ENCODE measurements around the gene RPP21. TPM values are rescaled to one million over a fixed set of nuclear protein-coding genes. Genes with fewer than 3 reads are reported as not detected.

Gene RPP21
- total RNA-seq, 1 donor from 2014 or later: 38.1 TPM

DNA sequence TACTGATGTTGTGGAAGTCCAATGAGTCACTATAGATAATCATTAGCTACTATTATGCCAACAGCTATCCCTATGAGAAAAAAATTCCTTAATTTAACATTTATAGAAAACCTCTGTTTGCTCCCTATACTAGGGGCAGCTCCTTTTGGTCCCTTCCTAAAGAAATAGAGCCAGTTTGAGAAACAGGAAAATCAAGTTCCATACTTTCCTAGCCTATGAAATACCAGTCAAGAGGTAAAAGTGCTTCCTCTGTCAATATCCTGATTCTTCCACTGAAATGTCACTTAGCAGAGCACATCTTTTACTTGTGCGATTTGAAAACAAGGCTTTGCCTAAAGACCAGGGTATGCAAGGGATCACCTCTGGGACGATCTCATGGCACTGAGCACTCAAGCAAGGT, 32.7 kb upstream of the RPP21 start:
- intact Hi-C loops (cut with micrococcal nuclease): no loop called here
- H3K4me1 Mint-ChIP-seq: peaks cover 17% of the 10 kb centered on the region
- H3K4me3 Mint-ChIP-seq: no peak overlapping the region
- peaks cover 69% of the 10 kb centered on the region for H3K36me3 Mint-ChIP-seq (ENCODE audit: low read depth)
- DNase-seq (no peak), ATAC-seq (ENCODE audit: low read depth) (no peak)
- TF ChIP-seq, protein P1, sequence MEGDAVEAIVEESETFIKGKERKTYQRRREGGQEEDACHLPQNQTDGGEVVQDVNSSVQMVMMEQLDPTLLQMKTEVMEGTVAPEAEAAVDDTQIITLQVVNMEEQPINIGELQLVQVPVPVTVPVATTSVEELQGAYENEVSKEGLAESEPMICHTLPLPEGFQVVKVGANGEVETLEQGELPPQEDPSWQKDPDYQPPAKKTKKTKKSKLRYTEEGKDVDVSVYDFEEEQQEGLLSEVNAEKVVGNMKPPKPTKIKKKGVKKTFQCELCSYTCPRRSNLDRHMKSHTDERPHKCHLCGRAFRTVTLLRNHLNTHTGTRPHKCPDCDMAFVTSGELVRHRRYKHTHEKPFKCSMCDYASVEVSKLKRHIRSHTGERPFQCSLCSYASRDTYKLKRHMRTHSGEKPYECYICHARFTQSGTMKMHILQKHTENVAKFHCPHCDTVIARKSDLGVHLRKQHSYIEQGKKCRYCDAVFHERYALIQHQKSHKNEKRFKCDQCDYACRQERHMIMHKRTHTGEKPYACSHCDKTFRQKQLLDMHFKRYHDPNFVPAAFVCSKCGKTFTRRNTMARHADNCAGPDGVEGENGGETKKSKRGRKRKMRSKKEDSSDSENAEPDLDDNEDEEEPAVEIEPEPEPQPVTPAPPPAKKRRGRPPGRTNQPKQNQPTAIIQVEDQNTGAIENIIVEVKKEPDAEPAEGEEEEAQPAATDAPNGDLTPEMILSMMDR (IDR thresholded peaks at IDR 0.05): no peak
- H3K9me3 Mint-ChIP-seq: no peaks in the 10 kb centered on the region
- ChIA-PET POLR2A (interaction anchor here (0.6 kb wide), 2 partner anchors 10 to 522 kb away, joined by 6 to 15 read pairs; no protein-coding TSS in a partner anchor), CTCF (no interaction called here)
- no peaks in the 10 kb centered on the region for H3K27me3 Mint-ChIP-seq
- no peak overlapping the region for H3K27ac Mint-ChIP-seq

DNA sequence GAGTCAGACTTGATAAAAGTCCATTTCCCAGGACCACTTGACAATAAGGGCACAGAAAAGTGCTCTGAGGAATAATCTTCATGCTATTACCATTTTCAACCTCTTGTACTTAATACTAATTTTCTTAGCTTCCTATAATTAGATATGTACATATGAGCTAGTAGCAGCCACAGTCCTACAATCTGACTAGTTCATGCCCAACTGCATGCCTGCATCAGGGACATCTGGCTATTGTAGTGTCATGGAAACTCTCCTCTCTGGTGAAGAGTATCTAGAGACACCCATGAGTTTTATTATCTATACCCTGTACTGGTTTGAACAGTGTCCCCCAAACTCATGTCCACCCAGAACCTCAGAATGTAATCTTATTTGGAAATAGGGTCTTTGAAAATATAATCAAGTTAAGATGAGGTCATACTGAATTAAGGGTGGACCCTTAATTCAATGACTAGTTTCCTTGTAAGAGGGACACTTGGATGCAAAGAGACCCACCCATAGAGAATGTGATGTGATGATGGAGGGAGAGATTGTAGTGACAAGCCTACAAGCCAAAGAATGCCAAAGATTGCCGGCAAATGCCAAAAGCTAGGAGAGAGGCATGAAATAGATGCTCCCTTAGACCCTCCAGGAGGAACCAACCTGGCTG, 32.2 kb upstream of the RPP21 start:
- ATAC-seq (ENCODE audit: low read depth) (no peak), DNase-seq (no peak)
- peaks cover 21% of the 10 kb centered on the region for H3K4me1 Mint-ChIP-seq
- no peaks in the 10 kb centered on the region for H3K9me3 Mint-ChIP-seq
- H3K4me3 Mint-ChIP-seq: no peak overlapping the region
- CTCF ChIA-PET: no interaction called here
- POLR2A ChIA-PET: interaction anchor here (0.6 kb wide), 1 partner anchor 10 kb away, joined by 15 read pairs; no protein-coding TSS in a partner anchor
- intact Hi-C loops (cut with micrococcal nuclease): no loop called here
- no peaks in the 10 kb centered on the region for H3K27me3 Mint-ChIP-seq
- TF ChIP-seq, protein P1 (IDR thresholded peaks at IDR 0.05): no peak
- peaks cover 68% of the 10 kb centered on the region for H3K36me3 Mint-ChIP-seq (ENCODE audit: low read depth)
- H3K27ac Mint-ChIP-seq: no peak overlapping the region

DNA sequence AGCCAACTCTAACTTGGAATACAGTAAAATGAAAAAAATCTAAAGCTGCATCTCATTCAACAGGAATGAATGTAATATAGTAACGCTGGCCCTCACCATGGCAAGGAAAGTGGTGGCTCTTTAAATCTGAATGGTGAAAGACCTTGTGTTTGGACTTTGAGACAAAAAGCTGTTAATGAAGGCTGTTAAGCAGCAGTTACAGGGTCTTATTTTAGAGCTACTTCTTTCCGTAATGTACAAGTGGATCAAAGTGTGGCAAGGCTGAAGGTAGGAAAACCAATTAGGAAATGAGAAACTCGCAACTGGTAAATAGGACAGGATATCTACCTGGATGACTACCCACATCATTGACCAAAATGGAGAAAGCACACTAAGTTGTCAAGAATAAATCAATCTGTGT, 29.8 kb upstream of the RPP21 start:
- no peaks in the 10 kb centered on the region for H3K9me3 Mint-ChIP-seq
- no peak for DNase-seq
- H3K27me3 Mint-ChIP-seq: no peaks in the 10 kb centered on the region
- ATAC-seq (ENCODE audit: low read depth): no peak
- intact Hi-C loops (cut with micrococcal nuclease): no loop called here
- POLR2A ChIA-PET: no interaction called here
- TF ChIP-seq, protein P1 (IDR thresholded peaks at IDR 0.05): no peak
- peaks cover 60% of the 10 kb centered on the region for H3K36me3 Mint-ChIP-seq (ENCODE audit: low read depth)
- CTCF ChIA-PET: no interaction called here
- no peak overlapping the region for H3K27ac Mint-ChIP-seq
- H3K4me3 Mint-ChIP-seq: no peak overlapping the region
- H3K4me1 Mint-ChIP-seq: peaks cover 35% of the 10 kb centered on the region

DNA sequence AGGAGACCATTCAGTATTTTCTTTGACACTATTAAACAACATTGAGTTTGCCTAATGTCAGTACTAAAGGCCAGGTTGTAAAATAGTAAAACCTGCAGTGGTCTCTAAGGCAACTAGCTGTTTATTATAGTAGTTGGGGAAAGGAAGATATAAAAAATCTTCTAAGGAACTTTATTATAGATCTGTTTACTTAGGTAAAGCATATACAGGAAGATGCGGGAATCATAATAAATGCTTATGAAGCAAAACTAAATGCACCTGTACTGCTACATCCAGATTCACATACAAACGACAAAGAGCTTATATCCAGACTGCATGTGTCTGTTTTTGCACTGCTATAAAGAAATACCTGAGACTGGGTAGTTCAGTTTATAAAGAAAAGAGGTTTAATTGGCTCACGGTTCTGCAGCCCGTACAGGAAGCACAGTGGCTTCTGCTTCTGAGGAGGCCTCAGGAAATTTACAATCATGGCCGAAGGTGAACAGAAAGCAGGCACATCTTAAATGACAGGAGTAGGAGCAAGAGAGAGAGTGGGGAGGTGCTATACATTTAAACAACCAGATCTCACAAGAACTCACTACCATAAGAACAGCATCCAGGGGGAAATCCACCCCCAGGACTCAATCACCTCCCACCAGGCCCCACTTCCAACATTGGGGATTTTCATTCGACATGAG, 26.9 kb upstream of the RPP21 start:
- Mint-ChIP-seq H3K4me3 (no peak overlapping the region), H3K27me3 (no peaks in the 10 kb centered on the region), H3K27ac (no peak overlapping the region), H3K9me3 (no peaks in the 10 kb centered on the region), H3K4me1 (peaks cover 51% of the 10 kb centered on the region), H3K36me3 (ENCODE audit: low read depth) (peaks cover 53% of the 10 kb centered on the region)
- ChIA-PET POLR2A (interaction anchor here (1.6 to 2.3 kb wide), 2 partner anchors 8 to 105 kb away, joined by 3 to 11 read pairs; partner anchors contain the start of genes TRIM26 and TRIM39), CTCF (no interaction called here)
- ATAC-seq (ENCODE audit: low read depth): no peak
- intact Hi-C loops (cut with micrococcal nuclease): no loop called here
- TF ChIP-seq, protein P1 (IDR thresholded peaks at IDR 0.05): no peak
- no peak for DNase-seq

DNA sequence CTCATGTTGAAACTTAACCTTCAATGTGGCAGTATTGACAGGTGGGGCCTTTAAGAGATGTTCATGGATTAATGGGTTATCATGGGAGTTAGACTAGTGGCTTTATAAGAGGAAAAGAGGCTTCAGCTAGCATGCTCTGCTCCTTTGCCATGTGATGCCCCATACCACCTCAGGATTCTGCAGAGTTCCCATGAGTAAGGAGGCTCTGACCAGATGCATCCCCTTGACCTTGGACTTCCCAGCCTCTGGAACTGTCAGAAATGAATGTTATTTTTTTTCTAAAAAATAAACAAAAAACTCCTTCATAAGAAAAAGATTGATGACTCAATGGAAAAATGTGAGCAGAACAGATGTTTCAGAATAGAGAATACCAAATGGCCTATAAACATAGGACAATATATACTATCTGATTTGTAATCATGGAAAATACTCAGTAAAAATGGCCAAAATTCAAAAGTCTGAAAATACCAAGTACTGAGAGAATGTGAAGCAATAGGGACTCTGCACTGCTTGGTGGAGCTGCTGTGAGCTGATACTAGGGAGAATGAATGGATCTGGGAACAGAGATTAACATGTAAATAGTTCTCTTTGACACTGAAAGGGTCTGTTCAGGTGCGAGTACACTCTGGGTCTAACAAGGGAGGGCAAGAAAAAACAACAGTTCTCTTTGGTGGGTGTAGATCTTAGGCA, 25.7 kb upstream of the RPP21 start:
- Mint-ChIP-seq H3K27me3 (no peaks in the 10 kb centered on the region), H3K9me3 (no peaks in the 10 kb centered on the region), H3K4me1 (peaks cover 58% of the 10 kb centered on the region), H3K4me3 (no peak overlapping the region), H3K36me3 (ENCODE audit: low read depth) (peaks cover 42% of the 10 kb centered on the region), H3K27ac (no peak overlapping the region)
- intact Hi-C loops (cut with micrococcal nuclease): no loop called here
- ChIA-PET POLR2A (no interaction called here), CTCF (no interaction called here)
- no peak for DNase-seq
- TF ChIP-seq, protein P1 (IDR thresholded peaks at IDR 0.05): no peak
- ATAC-seq (ENCODE audit: low read depth): no peak

Measured in activated B cell treated with CpG ODN at 0.5 μM for 24 hours (primary cell).